Stimulated activated CD4-positive, alpha-beta T cell treated with anti-CD3 and anti-CD28 coated beads, Interleukin-1b, Interleukin-23, amount 100 ng/mL, for 1 hour (primary cell): ENCODE results near the gene PGBD5.
A peak's percentile ranks its signal among the peaks of the same experiment; 100 is the strongest.
"Not testable (repeated sequence)": the region's sequence is repeated elsewhere in the genome, so short reads cannot be mapped to it uniquely, and the experiment has no call there.

Source experiments
- DNase-seq, 2 donors: peaks; one replicate each; pipeline ENCODE4 v3.0.0-alpha.2; 2020; ENCODE audit warnings: low read depth in 2 of 2

Gene PGBD5

GRCh38 chr1:230426246-230427093 is at the start of gene PGBD5:
PGBD5 (minus strand) TSS chr1:230426332; CDS start chr1:230425928, 404 bp downstream.
- peak in 1 of 2 donors; percentile 33 for DNase-seq

GRCh38 chr1:230474924-230475323 is 48.8 kb upstream of the PGBD5 start:
- not testable (repeated sequence) for DNase-seq

GRCh38 chr1:230470750-230471149 is 44.6 kb upstream of the PGBD5 start:
- DNase-seq: not testable (repeated sequence)

- no peak for DNase-seq
Measured at GRCh38 chr1:230469271-230469670, 43.1 kb upstream of the PGBD5 start.

- no peak for DNase-seq
Measured at GRCh38 chr1:230465691-230466090, 39.6 kb upstream of the PGBD5 start.

- DNase-seq: no peak
Measured at GRCh38 chr1:230464671-230465070, 38.5 kb upstream of the PGBD5 start.

- no peak for DNase-seq
Measured at GRCh38 chr1:230463760-230464159, 37.6 kb upstream of the PGBD5 start.

GRCh38 chr1:230463326-230463725 is 37.2 kb upstream of the PGBD5 start:
- DNase-seq: no peak

GRCh38 chr1:230459465-230459864 is 33.3 kb upstream of the PGBD5 start:
- DNase-seq: no peak

GRCh38 chr1:230458509-230458908 is 32.4 kb upstream of the PGBD5 start:
- DNase-seq: no peak

GRCh38 chr1:230456478-230456877 is 30.3 kb upstream of the PGBD5 start:
- no peak for DNase-seq

GRCh38 chr1:230455291-230455690 is 29.2 kb upstream of the PGBD5 start:
- no peak for DNase-seq

GRCh38 chr1:230453377-230453776 is 27.2 kb upstream of the PGBD5 start:
- no peak for DNase-seq

- DNase-seq: no peak
Measured at GRCh38 chr1:230441183-230442029, 15.3 kb upstream of the PGBD5 start.

- DNase-seq: no peak
Measured at GRCh38 chr1:230435108-230435507, 9.0 kb upstream of the PGBD5 start.

- no peak for DNase-seq
Measured at GRCh38 chr1:230431527-230431926, 5.4 kb upstream of the PGBD5 start.

GRCh38 chr1:230430499-230430898 is 4.4 kb upstream of the PGBD5 start:
- no peak for DNase-seq

GRCh38 chr1:230429067-230429735 is 3.1 kb upstream of the PGBD5 start:
- no peak for DNase-seq

- DNase-seq: no peak
Measured at GRCh38 chr1:230427981-230428380, 1.8 kb upstream of the PGBD5 start.

- no peak for DNase-seq
Measured at GRCh38 chr1:230427094-230427876, 1.2 kb upstream of the PGBD5 start.
